Calu3 (cell line): ENCODE data around the gene KIF20B. TPM values are rescaled to one million over a fixed set of nuclear protein-coding genes. Genes with fewer than 3 reads are reported as not detected.

Experiments used
- BruUV-seq: library from RNA; stranded (reverse); fragments of 400-500 nt; replicated peaks from 2 replicates; lab custom pipeline; 2021; lab: Mats Ljungman, UMichigan
- CTCF ChIA-PET: fragments of 300-600 bp; sonication (Branson Sonifier 250); formaldehyde crosslinking; loops from one replicate; lab custom pipeline; 2022; ENCODE audit warnings: antibody characterized with exemption; lab: Charles Lee
- DNase-seq: peaks from one replicate; pipeline ENCODE4 v3.0.0; 2022
- H3K27ac Mint-ChIP-seq: one replicate; pipeline ENCODE4 v1.8.0; 2022; ENCODE audit warnings: mixed read lengths; ENCODE audit not compliant: unreplicated experiment
- H3K27me3 Mint-ChIP-seq: one replicate; pipeline ENCODE4 v1.8.0; 2022; ENCODE audit warnings: mixed read lengths; ENCODE audit not compliant: unreplicated experiment
- H3K36me3 Mint-ChIP-seq: one replicate; pipeline ENCODE4 v1.8.0; 2022; ENCODE audit warnings: mild to moderate bottlenecking, moderate library complexity, mixed read lengths; ENCODE audit not compliant: insufficient read depth, unreplicated experiment
- H3K4me1 Mint-ChIP-seq: one replicate; pipeline ENCODE4 v1.8.0; 2022; ENCODE audit warnings: mild to moderate bottlenecking, low read depth, mixed read lengths; ENCODE audit not compliant: unreplicated experiment
- H3K4me3 Mint-ChIP-seq: one replicate; pipeline ENCODE4 v1.8.0; 2022; ENCODE audit warnings: mild to moderate bottlenecking, low read depth, moderate library complexity, mixed read lengths; ENCODE audit not compliant: unreplicated experiment
- H3K9me3 Mint-ChIP-seq: one replicate; pipeline ENCODE4 v1.8.0; 2022; ENCODE audit warnings: low read depth, mixed read lengths; ENCODE audit not compliant: unreplicated experiment
- CTCF ChIP-seq: fragments of 200-600 bp; IDR thresholded peaks from one replicate; pipeline ENCODE4 v1.8.0; 2022; ENCODE audit warnings: antibody characterized with exemption; ENCODE audit not compliant: unreplicated experiment
- intact Hi-C: fragments of 100-400 bp; cut with micrococcal nuclease; formaldehyde crosslinking; loops from one replicate; pipeline ENCODE4 v1.10.0; 2022; ENCODE audit not compliant: unreplicated experiment
- total RNA-seq: library from RNA; stranded (reverse); gene quantifications from 2 replicates; pipeline ENCODE4 v1.2.3, GENCODE V29; 2022

Gene KIF20B
- total RNA-seq, 1 experiment from 2014 or later: 39.9 TPM

- intact Hi-C loops: loop anchor here (1.0 to 10.0 kb wide), 7 partner anchors 345 to 1071 kb away; no protein-coding TSS in a partner anchor
- CTCF ChIA-PET: no interaction called here
Measured at GRCh38 chr10:89793649-89794254, 92.4 kb downstream of the KIF20B start.

GRCh38 chr10:89795840-89796239 is 94.5 kb downstream of the KIF20B start:
- H3K9me3 Mint-ChIP-seq: no peaks in the 10 kb centered on the region
- H3K27me3 Mint-ChIP-seq: no peaks in the 10 kb centered on the region
- no peak for DNase-seq
- no peak for TF ChIP-seq CTCF
- intact Hi-C loops: loop anchor here (10.0 kb wide), 3 partner anchors 489 to 1069 kb away; no protein-coding TSS in a partner anchor
- no TSS peak for BruUV-seq
- no peak overlapping the region for H3K27ac Mint-ChIP-seq
- H3K4me1 Mint-ChIP-seq: no peaks in the 10 kb centered on the region
- H3K4me3 Mint-ChIP-seq: no peak overlapping the region
- no peaks in the 10 kb centered on the region for H3K36me3 Mint-ChIP-seq
- CTCF ChIA-PET: no interaction called here

More at GRCh38 chr10:89793649-89794254, 92.4 kb downstream of the KIF20B start:
- no TSS peak for BruUV-seq
- Mint-ChIP-seq H3K36me3 (no peaks in the 10 kb centered on the region), H3K9me3 (no peaks in the 10 kb centered on the region), H3K4me3 (no peak overlapping the region), H3K27me3 (no peaks in the 10 kb centered on the region), H3K4me1 (no peaks in the 10 kb centered on the region), H3K27ac (no peak overlapping the region)
- peak; percentile 56 for TF ChIP-seq CTCF
- peak; percentile 39 for DNase-seq

GRCh38 chr10:89798092-89798491 is 96.7 kb downstream of the KIF20B start:
- H3K4me1 Mint-ChIP-seq: no peaks in the 10 kb centered on the region
- no peaks in the 10 kb centered on the region for H3K36me3 Mint-ChIP-seq
- H3K27me3 Mint-ChIP-seq: no peaks in the 10 kb centered on the region
- H3K27ac Mint-ChIP-seq: no peak overlapping the region
- no peak for DNase-seq
- CTCF ChIA-PET: no interaction called here
- BruUV-seq: no TSS peak
- no peak for TF ChIP-seq CTCF
- H3K9me3 Mint-ChIP-seq: no peaks in the 10 kb centered on the region
- intact Hi-C loops: loop anchor here (10.0 kb wide), 3 partner anchors 487 to 1067 kb away; no protein-coding TSS in a partner anchor
- H3K4me3 Mint-ChIP-seq: no peak overlapping the region

GRCh38 chr10:89799573-89799972 is 98.2 kb downstream of the KIF20B start:
- CTCF ChIA-PET: no interaction called here
- intact Hi-C loops: loop anchor here (10.0 kb wide), 3 partner anchors 485 to 1065 kb away; no protein-coding TSS in a partner anchor
- no TSS peak for BruUV-seq

More at GRCh38 chr10:89799573-89799972, 98.2 kb downstream of the KIF20B start:
- no peak for DNase-seq
- H3K4me1 Mint-ChIP-seq: no peaks in the 10 kb centered on the region
- H3K36me3 Mint-ChIP-seq: no peaks in the 10 kb centered on the region
- no peaks in the 10 kb centered on the region for H3K9me3 Mint-ChIP-seq
- H3K27me3 Mint-ChIP-seq: no peaks in the 10 kb centered on the region
- TF ChIP-seq CTCF: no peak
- H3K27ac Mint-ChIP-seq: no peak overlapping the region
- H3K4me3 Mint-ChIP-seq: no peak overlapping the region
